SIG-M5 treated with dmso at 0.1 percent for 504 hours (cell line): ENCODE results near the gene DNAJB12.
"Not testable (repeated sequence)": the region's sequence is repeated elsewhere in the genome, so short reads cannot be mapped to it uniquely, and the experiment has no call there.

Experiments
- DNase-seq: peaks from one replicate; lab custom pipeline; 2025; ENCODE audit not compliant: unreplicated experiment; lab: John Stamatoyannopoulos, UW

Gene DNAJB12

DNA sequence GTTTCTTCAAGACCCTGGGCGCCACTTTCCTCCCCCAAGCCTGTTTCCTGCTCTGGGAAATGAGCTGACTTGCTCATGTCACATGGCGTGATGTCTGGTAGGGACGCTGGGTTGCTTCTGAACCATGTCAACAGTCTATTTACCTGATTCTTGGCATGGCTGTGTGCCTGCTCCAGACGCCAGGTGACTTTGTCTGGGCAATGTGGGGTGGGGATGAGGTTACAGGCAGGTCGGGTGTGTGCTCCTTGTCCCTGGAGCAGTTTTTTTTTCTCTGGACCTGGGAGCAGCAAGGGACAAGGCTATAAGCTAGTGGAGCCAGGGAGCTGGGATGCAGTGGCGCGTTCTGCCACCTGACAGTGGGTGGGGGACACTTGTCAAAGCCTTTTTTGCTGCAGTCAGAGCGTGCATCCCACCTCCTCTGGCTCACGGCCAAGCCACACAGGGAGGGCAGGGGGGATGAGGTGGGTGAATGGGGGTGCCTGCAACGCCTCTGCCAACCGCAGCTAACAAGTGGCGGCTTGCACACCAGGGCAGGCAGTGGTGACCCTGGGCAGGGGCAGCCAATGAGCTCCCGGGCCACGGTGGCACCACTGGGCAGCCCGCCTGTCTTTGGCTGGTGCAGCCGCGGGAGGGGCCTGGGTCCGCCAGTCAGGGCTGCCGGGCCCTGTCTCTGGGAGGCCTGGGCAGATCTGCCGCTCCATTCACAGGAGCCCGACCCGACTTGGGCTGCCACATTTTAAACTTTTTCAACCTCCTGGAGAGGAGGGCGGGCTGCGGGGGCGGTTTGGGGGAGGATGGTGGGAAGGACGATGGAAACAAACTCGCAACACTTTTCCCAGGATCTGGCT lies 22.9 kb downstream of the DNAJB12 start:
- peak; percentile 90 for DNase-seq

DNA sequence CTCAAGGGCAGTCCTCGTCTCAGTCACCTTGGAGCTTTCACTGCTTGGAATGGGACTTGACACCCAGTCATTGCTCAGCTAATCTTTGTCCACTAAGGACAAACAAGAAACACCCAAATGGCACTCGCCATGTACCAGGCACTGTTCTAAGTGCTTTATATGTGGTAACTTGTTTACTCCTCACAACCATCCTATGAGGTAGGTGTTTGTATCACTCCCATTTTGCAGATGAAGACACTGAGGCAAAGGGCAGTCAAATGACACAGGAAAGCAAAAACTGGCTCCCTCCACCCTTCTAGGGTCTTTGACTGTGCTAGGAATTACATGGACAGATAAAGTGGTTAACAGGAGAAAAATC lies 24.7 kb downstream of the DNAJB12 start:
- DNase-seq = no peak

DNA sequence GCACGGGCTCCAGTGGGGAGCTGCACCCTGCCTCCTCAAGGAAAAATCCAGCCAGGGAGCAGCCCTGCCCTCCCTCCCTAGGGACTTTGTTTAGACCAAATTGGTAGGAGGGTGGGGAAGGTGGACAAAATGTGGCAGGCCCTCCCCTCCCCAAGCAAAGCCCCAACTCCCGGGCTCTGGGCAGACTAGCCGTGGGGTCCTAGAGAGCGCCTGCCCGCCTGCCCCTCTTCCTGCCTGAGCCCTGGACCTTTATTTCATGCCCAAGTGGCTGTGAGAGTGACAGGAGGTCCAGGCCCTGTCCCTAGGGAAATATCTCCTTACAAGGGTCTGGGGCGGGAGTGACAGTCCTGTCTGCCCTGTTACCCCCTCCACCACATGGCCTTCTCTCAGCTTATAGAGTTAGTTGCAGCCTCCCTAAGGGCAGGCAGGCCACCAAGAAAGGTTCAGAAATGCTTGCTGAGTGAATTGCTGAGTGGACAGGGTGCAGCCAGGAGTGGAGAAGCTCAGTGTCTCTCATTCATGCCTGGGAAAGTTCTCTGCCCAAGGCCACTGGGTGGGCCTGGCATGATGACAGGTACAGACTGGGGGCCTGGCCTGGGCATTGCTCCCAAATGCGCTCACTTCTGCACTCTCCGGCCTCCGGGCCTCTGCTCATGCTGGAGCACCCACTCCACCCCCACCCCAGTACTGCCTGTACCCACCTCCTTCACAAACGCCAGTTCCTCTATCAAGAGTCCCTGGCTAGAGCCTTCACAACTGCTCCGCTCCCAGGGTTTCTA lies 25.2 kb downstream of the DNAJB12 start:
- DNase-seq = no peak

DNA sequence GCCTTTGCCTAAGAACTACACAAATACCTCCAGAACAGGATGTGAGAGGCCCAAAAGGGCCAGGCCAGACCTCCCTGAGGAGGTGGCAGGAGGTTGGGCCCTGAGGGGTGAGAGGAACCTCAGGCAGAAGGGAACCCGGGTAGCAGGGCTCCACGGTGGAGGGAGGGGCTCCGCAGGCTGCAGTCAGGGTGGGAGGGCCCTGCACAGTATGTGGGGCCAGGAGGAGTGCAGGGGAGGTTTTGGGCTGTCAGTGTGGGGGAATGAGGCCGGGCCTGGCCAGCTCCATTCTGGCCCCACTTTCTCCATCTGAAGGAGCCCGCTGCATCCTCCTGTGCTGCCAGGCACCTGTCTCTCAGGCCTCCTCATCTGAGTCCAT lies 25.9 kb downstream of the DNAJB12 start:
- peak; percentile 47 for DNase-seq

DNA sequence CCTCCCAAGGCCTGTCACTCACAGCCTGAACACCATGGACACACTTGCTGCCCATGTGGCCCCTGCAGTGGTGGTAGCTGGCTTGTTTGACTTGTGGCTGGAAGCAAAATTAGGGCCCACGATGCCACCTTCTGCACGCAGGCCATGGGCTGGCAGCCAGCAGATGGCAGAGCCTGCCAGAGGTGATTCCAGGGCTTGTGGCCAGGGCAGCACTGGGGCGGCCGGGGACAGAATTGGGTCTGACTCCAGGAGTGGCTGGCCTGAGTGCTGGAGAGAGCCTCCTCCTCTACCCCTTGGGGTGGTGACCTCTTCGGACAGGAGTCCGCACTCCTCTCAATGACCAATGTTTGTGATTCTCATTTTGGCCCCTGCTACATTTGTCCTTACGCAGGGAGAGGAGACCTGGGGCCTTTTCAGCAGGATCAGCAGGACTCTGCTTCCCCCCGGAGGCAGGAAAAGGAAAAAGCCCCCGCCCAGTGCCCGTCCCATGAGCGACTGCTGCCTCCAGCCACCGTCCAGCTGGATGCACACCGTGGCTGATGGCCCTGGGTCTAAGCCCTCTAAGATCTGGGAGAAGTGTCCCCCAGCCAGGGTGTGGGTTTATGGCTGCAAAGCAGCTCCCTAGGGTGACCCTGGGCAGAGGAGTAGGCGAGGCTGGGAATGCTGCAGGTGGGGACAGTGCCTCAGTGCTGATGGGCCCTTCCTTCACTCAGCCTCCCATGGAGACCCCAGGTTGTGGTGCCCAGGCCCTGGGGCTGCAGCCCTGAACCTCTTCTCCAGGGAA lies 26.5 kb downstream of the DNAJB12 start:
- no peak for DNase-seq

DNA sequence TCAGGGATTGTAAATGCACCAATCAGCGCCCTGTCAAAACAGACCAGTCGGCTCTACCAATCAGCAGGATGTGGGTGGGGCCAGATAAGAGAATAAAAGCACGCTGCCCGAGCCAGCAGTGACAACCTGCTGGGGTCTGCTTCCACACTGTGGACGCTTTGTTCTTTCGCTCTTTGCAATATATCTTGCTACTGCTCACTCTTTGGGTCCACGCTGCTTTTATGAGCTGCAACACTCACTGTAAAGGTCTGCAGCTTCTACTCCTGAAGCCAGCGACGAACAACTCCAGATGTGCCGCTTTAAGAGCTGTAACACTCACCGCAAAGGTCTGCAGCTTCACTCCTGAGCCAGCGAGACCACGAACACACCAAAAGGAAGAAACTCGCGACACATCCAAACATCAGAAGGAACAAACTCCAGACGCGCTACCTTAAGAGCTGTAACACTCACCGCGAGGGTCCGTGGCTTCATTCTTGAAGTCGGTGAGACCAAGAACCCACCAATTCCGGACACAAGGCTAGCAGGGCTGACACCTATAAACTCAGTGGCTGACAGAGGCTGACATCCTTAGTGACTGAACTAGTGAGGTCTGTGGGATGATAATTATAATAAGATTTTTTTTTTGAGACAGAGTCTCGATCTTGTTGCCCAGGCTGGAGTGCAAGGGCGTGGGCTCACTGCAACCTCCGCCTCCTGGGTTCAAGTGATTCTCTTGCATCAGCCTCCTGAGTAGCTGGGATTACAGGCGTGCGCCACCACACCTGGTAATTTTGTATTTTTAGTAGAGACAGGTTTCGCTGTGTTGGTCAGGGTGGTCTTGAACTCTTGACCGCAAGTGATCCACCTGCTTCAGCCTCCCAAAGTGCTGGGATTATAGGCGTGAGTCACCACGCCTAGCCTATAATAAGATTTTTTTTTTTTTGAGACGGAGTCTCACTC lies 27.8 kb downstream of the DNAJB12 start:
- DNase-seq = not testable (repeated sequence)

DNA sequence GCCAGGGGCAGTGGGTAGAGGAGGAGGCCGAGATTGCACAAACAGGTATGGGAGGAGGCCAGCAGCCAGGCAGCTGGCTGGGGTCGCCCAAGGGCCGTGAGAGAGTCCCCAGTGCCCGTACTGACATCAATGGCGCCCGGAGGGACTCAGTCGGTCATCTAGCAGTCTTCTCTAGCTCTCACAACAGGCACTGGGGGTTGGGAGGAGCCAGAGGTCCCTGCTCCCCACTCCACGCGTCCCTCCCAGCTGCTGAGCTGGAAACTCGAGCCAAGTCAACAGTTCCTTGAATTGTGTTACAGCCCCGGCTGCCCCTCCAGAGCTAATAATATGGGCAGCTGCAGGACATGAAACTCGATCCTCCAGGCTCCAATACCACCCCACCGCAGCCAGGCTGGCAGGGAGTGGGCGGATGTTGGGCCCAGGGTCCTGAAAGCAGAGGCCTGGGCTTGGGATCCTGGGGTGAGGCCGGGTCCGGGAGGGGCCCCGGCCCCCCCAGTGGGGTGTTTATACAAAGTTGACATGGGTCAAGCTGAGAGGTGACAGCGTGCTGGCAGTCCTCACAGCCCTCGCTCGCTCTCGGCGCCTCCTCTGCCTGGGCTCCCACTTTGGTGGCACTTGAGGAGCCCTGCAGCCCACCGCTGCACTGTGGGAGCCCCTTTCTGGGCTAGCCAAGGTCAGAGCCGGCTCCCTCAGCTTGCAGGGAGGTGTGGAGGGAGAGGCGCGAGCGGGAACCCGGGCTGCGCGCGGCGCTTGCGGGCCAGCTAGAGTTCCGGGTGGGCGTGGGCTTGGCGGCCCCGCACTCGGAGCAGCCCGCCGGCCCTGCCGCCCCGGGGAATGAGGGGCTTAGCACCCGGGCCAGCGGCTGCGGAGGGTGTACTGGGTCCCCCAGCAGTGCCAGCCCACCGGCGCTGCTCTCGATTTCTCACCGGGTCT lies 29.2 kb downstream of the DNAJB12 start:
- not testable (repeated sequence) for DNase-seq

DNA sequence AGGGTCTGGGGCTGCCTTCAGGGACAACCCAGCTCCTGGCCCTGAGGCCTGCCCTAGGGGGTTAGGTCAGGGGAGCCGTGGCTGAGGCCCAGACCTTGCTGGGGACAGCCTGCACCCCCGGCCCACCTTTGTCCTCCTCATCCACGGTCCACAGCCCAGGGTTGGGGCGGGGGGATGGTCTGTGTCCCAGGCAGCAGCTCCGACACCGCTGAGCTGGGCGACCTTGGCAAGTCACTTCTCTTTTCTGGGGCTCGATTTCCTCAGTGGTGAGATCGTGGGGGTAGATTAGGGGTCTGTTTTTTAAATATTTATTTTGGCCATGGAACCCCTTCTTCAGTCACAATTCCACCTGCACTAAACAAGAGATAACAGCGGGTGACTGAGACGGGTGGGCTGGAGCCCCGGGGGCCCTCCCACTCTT lies 30.9 kb downstream of the DNAJB12 start:
- peak; percentile 43 for DNase-seq

DNA sequence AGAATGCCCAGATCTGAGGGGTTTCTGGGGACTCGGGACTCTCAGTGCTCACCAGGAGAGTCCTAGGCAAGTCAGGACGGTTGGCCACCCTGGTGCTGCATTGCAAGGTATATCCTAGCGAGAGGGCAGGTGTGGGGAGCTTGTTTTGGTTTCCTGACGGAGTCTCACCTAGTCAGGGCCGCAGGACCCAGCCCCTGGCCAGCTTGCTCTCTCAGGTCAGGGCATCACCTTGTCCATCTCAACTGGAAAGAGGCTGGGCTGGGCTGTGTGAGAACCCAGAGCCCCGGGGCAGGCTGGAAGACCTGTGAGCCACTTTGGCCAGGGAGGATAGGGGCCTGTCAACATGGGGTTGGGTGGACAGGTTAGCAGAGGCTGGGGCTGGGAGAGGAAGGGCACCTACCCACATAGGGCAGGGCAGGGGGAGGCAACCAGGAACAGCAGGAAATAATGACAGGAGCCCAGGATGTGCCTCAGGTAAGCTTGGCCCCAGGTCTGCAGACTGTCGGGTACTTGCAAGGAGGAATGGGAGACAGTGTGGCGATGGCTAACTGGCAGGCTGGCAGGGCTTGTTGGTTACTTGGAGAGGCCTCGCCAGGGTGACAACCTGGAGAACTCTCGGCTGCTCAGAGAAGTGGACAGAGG lies 31.5 kb downstream of the DNAJB12 start:
- DNase-seq = no peak

DNA sequence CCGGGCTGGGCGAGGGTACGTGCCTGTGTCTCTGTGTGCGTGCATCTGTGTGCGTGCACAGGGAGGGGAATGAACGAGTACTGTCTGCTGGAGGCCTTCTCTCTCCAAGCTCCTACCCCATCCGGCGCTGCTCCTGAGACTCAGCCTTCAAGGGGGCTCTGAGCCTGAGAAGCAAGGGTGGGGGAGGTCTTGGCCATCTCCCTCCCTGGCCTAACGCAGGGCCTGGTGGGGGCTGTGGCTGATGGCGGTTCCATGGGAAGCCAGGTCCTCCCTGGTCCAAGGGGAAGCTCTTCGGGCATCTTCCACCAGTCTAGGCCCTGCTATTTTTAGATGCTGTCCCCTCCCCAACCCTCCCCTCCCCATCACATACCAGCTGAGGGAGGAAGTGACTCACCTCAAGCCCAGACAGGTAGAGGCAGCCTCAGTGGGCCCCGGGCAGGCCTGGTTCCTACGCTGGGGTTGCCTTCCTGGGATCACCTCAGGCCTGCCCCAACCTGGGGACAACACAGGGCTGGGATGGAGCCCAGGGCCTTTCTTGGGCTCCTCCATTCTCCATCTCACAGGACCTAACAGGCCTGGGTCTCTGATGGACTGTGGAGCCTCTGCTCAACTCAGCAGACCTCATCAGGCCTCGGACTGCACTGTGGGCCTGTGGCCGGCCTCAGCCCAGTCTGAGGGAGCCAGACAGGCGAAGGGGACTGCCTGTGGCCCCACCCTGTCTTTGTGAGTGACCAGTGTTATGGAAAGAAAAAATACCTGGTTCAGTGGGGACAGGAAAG lies 32.2 kb downstream of the DNAJB12 start:
- no peak for DNase-seq

DNA sequence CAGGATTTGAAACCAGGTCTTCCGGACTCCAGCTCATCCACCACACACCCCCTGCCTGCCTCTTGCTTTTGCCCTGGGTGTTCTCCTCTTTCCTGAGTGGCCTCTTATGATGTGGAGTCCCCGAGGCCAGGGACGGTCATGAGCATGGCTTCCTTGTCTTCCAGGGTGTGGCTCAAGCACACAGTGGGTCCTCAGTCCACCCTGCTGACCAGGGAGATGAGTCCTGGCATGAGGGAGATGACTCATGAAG lies 32.8 kb downstream of the DNAJB12 start:
- no peak for DNase-seq

DNA sequence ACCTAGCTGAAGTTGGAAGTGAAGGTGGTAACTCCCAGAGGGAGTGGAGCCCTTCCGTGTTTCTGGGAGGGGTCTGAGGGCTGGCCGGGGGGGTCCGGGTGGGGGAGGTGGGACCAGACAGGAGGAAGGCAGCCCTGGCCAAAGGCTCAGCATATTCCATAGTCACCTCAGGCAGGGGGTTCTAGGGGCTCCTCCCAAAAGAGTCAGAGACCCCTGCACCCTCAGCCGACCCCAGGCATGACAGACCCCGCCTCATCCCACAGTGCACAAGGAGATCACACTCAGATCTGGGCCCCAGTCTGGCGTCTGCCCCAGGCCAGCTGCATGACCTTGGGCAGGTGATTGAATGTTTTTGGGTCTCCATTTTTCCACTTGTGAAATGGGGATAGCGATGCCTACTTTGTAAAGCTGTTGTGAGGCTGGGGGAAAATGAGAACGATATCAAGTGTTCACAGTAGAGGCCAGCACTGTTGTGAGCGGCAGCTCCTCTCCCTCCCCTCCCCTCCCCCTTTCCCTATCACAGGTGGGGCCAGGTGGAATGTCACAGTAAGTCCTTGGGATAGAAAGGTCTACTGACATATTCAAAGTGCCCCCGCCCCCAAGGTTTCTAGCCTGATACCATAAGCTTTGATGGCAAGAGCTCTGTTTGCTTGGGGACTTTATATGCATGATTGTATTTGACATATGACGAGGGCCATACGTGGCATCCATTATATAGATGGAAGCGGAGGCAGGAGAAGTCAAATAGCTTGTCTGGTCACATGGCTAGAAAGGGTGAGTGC lies 33.3 kb downstream of the DNAJB12 start:
- DNase-seq = no peak

DNA sequence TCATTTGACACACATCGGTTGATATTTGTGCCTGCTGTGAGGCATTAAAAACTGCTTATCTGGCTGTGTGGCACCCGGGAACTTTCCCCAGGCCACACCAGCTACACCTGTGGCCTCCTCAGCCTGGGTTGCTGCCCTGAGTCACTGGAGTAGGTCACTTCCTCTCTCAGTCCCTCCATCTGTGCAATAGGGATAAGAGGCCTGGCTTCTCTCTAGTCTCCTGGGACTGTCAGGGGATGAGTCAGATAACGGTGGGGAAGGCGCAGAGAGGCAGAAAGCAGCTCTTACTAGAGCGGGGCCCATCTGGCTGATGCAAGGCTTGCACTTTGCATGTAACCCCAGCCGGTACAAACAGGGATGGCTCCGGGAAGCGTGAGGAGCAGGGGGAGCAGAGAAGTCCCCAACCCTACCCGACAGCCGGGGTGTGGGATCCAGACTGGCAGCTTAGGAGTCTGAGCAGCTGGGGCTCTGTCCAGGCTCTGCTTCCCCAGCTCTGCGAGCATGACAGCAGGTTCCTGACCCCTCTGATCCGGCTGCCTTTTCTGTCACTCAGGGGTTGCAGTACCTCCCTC lies 34.0 kb downstream of the DNAJB12 start:
- DNase-seq = peak; percentile 99

DNA sequence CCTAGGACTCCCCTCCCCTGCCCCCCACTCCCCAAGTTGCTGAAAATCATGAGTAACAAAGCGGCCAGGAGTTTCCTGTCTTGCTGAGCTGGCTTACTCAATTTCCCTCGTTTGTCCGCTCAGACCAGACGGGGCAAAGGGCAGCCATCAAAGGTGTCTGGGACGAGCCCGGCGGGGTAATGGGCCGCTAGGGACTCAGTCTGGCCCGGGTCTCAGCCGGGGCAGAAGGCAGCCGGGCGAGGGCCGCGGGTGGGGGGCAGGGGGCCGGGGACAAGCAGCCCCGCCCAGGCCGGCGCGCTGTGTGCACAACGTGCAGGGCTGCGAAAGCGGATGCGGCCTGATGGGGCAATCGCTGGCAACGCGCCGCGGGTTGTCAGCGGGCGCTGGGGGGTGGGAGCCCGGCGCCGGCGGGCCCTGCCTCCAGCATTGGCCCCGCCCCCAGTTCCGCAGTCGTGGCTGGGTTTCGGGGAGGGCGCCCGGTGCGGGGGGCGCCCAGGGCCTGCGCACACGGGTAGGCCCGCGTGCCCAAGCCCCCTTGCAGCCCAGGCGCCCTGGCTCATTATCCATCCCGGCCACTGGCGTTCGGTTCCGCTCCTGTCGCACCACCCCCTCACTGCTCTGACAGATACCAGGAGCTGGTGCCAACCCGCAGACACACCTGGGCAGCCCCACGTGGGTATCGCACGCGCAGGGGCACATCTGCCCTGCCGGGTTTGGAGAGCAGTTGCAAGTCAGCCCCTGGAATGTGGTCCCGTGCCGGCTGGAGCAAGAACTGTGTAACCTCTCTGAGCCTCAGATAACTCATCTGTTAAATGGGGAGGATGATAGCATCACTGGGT lies 35.1 kb downstream of the DNAJB12 start:
- peak; percentile 76 for DNase-seq

DNA sequence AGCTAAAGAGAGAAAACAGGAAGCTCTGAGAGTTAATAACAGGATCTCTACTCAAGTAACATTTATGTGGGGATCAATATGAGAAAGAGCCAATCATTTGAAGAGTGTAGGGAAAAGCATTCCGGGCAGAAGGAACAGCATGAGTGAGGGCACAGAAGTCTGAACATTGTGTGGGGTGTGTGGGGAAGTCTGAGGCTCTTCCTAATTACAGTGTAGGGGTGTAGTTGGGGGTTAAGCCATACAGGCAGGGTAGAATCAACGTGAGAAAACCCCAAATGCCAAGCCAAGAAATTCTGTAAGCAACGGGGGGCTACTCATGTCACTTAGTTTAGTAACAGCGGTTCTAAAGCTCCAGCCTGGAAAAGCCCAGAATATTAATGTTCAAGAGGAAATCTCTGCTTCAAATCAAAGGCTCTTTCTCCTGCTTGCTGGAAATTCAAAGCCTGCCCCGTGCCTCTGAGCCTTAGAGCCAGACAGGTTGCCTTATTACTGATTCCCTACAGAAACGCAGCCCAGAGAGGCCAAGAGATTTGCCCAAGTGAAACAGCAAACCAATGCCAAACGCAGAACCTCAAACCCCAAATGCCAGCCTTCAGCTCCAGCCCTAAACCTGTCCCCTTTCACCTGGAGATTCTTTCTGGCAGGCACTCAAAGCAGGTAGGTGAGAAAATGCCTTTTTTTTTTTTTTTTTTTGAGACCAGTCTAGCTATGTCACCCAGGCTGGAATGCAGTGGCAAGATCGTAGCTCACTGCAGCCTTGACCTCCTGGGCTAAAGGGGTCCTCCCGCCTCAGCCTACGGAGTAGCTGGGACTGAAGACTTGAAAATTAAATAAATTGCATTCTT lies 36.1 kb downstream of the DNAJB12 start:
- DNase-seq = no peak
